OCI-LY7 (cell line): ENCODE measurements around the gene ALPK3. TPM values are rescaled to one million over a fixed set of nuclear protein-coding genes. Genes with fewer than 3 reads are reported as not detected.

ENCODE experiments used
- BruUV-seq: library from RNA; stranded (reverse); fragments of 400-500 nt; replicated peaks from 2 replicates; lab custom pipeline; 2021; lab: Mats Ljungman, UMichigan
- CTCF ChIA-PET: fragments of 300-600 bp; sonication (Branson Sonifier 250); formaldehyde crosslinking; loops from one replicate; lab custom pipeline; 2022; ENCODE audit warnings: antibody characterized with exemption; ENCODE audit not compliant: unreplicated experiment; lab: Charles Lee
- POLR2A ChIA-PET: fragments of 300-600 bp; sonication (Branson Sonifier 250); formaldehyde crosslinking; loops from one replicate; lab custom pipeline; 2022; ENCODE audit warnings: antibody characterized with exemption; lab: Charles Lee
- DNase-seq: peaks from one replicate; pipeline ENCODE4 v3.0.0-alpha.2; 2015; ENCODE audit warnings: low spot score
- H2AFZ ChIP-seq: fragments of 200-600 bp; sonication (generic), shearing (Covaris generic); 2 replicates; pipeline ENCODE4 v1.6.1; 2014; ENCODE audit warnings: mild to moderate bottlenecking, antibody characterized with exemption, low read length, moderate library complexity
- H3K27ac ChIP-seq: fragments of 200-600 bp; sonication (generic); 2 replicates; pipeline ENCODE4 v1.5.1; 2014; ENCODE audit warnings: mixed run types, low read depth, mild to moderate bottlenecking, moderate library complexity, low read length, inconsistent platforms; ENCODE audit not compliant: poor library complexity, severe bottlenecking
- H3K36me3 ChIP-seq: fragments of 200-600 bp; sonication (generic); 2 replicates; pipeline ENCODE4 v1.6.1; 2014; ENCODE audit warnings: mild to moderate bottlenecking, antibody characterized with exemption, low read length, moderate library complexity, mixed read lengths; ENCODE audit not compliant: insufficient read depth
- H3K4me1 ChIP-seq: fragments of 200-600 bp; sonication (generic); 2 replicates; pipeline ENCODE4 v1.5.1; 2014; ENCODE audit warnings: mild to moderate bottlenecking, low read length; ENCODE audit not compliant: insufficient read depth, poor library complexity, severe bottlenecking
- H3K4me2 ChIP-seq: fragments of 200-600 bp; sonication (generic); 2 replicates; pipeline ENCODE4 v1.6.1; 2014; ENCODE audit warnings: mild to moderate bottlenecking, low read length
- H3K4me3 ChIP-seq: fragments of 200-600 bp; sonication (generic); 2 replicates; pipeline ENCODE4 v1.5.1; 2014; ENCODE audit warnings: mild to moderate bottlenecking, low read depth, low read length; ENCODE audit not compliant: poor library complexity, severe bottlenecking
- H3K79me2 ChIP-seq: fragments of 200-600 bp; sonication (generic); 2 replicates; pipeline ENCODE4 v1.6.1; 2016; ENCODE audit warnings: low read depth, mild to moderate bottlenecking, low read length, moderate library complexity, mixed read lengths; ENCODE audit not compliant: insufficient read depth
- H3K9me2 ChIP-seq: fragments of 200-600 bp; sonication (generic); 2 replicates; pipeline ENCODE4 v1.6.1; 2016; ENCODE audit warnings: mild to moderate bottlenecking, low read length, mixed read lengths; ENCODE audit not compliant: insufficient read depth
- H3K9me3 ChIP-seq: fragments of 200-600 bp; sonication (generic); 2 replicates; pipeline ENCODE4 v1.6.1; 2014; ENCODE audit warnings: mild to moderate bottlenecking, mixed run types, low read length, mixed read lengths
- H4K20me1 ChIP-seq: fragments of 200-600 bp; sonication (generic); 2 replicates; pipeline ENCODE4 v1.6.1; 2014; ENCODE audit warnings: mild to moderate bottlenecking, antibody characterized with exemption, low read length, moderate library complexity, mixed read lengths; ENCODE audit not compliant: insufficient read depth
- EZH2phosphoT487 ChIP-seq: fragments of 200-600 bp; sonication (generic); IDR thresholded peaks from 2 replicates; pipeline ENCODE4 v1.6.1; 2018; ENCODE audit warnings: low read depth, borderline replicate concordance, mild to moderate bottlenecking, mixed run types, antibody characterized with exemption, low read length, moderate library complexity, mixed read lengths
- intact Hi-C: fragments of 100-400 bp; cut with micrococcal nuclease; formaldehyde crosslinking; loops from one replicate; pipeline ENCODE4 v1.10.0; 2022; ENCODE audit not compliant: unreplicated experiment
- total RNA-seq, 2 experiments: library from RNA; depleted of rRNA in 1 of 2; stranded (reverse); fragments of >200 nt in 1 of 2; shearing (Covaris generic) in 1 of 2; gene quantifications; 2 replicates each; pipeline ENCODE4 v1.2.3, GENCODE V29; 2014 to 2022
- TF ChIP-seq, protein P1 (sequence below): fragments of 200-600 bp; sonication (generic); conservative IDR thresholded peaks from 2 replicates; pipeline ENCODE4 v1.5.1; 2014; ENCODE audit warnings: mild to moderate bottlenecking, antibody characterized with exemption, low read length, moderate library complexity, mixed read lengths

ALPK3 gene
- total RNA-seq, 2 experiments from 2014 or later, result 0.16 to 0.23 TPM

DNA sequence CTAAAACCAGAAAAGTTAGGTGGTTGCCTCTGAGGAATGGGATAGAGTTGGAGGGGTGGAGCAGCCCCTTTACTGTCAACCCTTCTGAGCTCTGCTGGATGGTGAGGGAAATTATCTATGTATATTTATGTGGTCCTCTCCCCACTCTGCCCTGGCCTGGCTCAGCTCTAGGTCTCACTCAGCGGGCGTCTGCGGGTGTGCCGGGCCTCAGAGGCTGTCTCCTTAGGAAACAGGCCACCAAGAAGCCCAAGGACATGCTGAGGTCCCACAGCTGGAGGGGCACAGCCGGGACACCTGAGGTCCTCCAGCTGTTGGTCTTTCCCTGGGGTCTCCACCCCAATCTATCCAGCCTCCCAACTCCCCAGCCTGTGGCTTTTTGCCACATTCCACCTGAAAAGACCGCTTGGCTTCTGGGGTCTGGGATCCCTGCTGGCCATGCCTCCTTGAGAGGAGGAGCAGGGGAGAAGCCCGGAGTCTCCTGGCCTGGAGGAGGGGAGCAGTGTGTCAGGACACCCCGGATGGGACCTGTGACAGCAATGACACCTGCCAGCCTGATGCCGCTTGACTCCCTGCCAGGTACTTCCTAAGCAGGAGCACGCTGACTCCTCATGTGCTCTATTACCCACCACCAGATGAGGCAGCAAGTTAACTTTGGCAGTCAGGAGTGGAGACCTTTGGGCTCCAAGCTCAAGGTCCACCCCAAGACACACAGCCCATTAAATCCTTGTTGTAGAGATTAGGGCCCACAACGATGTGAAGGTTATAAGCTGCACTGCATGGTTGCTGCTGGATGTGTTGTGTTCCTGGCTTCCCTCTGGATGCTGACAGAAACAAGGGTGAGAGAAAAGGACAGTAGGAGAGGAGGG is 67.0 kb downstream of the ALPK3 start, which contains the start of gene SLC28A1:
Gene SLC28A1 (plus strand): TSS at position 747 of the 866 bp plus-strand sequence. CDS start 3,099 bp downstream, outside the sequence.
- POLR2A ChIA-PET, result no interaction called here
- no peaks in the 10 kb centered on the region for H3K36me3 ChIP-seq
- CTCF ChIA-PET, result no interaction called here
- no peak within 1 kb of the TSS for H3K4me2 ChIP-seq
- H4K20me1 ChIP-seq, result no peaks in the 10 kb centered on the region
- BruUV-seq, result no TSS peak
- H2AFZ ChIP-seq, result no peak within 1 kb of the TSS
- no peak for DNase-seq
- TF ChIP-seq, protein P1, sequence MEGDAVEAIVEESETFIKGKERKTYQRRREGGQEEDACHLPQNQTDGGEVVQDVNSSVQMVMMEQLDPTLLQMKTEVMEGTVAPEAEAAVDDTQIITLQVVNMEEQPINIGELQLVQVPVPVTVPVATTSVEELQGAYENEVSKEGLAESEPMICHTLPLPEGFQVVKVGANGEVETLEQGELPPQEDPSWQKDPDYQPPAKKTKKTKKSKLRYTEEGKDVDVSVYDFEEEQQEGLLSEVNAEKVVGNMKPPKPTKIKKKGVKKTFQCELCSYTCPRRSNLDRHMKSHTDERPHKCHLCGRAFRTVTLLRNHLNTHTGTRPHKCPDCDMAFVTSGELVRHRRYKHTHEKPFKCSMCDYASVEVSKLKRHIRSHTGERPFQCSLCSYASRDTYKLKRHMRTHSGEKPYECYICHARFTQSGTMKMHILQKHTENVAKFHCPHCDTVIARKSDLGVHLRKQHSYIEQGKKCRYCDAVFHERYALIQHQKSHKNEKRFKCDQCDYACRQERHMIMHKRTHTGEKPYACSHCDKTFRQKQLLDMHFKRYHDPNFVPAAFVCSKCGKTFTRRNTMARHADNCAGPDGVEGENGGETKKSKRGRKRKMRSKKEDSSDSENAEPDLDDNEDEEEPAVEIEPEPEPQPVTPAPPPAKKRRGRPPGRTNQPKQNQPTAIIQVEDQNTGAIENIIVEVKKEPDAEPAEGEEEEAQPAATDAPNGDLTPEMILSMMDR, result no peak
- TF ChIP-seq EZH2phosphoT487, result no peak
- intact Hi-C loops, result no loop called here
- H3K9me3 ChIP-seq, result no peaks in the 10 kb centered on the region
- no peak within 1 kb of the TSS for H3K27ac ChIP-seq
- H3K79me2 ChIP-seq, result no peaks in the 10 kb centered on the region
- no peak within 1 kb of the TSS for H3K4me3 ChIP-seq
- H3K9me2 ChIP-seq, result no peaks in the 10 kb centered on the region
- no peaks in the 10 kb centered on the region for H3K4me1 ChIP-seq

DNA sequence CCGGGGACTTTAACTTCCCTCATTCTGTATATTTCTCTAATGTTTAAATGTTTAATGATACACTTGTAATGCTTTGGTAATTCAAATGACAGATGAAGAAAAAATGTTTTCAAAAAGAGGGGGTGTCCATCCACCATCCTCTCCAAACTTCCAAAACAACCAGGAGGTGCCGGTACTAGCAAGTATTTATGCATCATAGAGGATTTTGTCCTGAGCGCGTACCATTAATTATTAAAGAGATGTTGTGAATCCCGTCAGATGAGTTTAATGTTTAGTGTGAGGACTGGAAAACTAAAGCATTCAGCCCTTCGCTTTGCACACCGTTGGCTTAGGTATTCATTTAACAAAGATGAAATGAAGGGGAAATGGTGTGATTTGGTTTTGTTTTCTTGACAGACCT is 68.6 kb downstream of the ALPK3 start:
- CTCF ChIA-PET, result interaction anchor here (0.6 kb wide), 1 partner anchor 12 kb away, joined by 4 read pairs; no protein-coding TSS in a partner anchor
- no peak for DNase-seq
- Histone ChIP-seq H3K79me2 (no peaks in the 10 kb centered on the region), H3K4me2 (no peak overlapping the region), H3K9me2 (no peaks in the 10 kb centered on the region), H3K27ac (no peak overlapping the region), H3K9me3 (no peaks in the 10 kb centered on the region), H4K20me1 (no peaks in the 10 kb centered on the region), H3K4me3 (no peak overlapping the region), H2AFZ (no peak overlapping the region), H3K4me1 (no peaks in the 10 kb centered on the region), H3K36me3 (no peaks in the 10 kb centered on the region)
- intact Hi-C loops, result no loop called here
- TF ChIP-seq, protein P1, result no peak
- TF ChIP-seq EZH2phosphoT487, result no peak
- POLR2A ChIA-PET, result no interaction called here
- no TSS peak for BruUV-seq
